ENCODE measurements around the gene RRP9. TPM values are rescaled to one million over a fixed set of nuclear protein-coding genes. Genes with fewer than 3 reads are reported as not detected.

The RRP9 gene
- total and polyA plus RNA-seq, 2 donors from 2014 or later = 17.8 to 18.6 TPM

GRCh38 chr3:51896607-51897305 is 44.9 kb downstream of the RRP9 start:
- TF ChIP-seq, protein P1, sequence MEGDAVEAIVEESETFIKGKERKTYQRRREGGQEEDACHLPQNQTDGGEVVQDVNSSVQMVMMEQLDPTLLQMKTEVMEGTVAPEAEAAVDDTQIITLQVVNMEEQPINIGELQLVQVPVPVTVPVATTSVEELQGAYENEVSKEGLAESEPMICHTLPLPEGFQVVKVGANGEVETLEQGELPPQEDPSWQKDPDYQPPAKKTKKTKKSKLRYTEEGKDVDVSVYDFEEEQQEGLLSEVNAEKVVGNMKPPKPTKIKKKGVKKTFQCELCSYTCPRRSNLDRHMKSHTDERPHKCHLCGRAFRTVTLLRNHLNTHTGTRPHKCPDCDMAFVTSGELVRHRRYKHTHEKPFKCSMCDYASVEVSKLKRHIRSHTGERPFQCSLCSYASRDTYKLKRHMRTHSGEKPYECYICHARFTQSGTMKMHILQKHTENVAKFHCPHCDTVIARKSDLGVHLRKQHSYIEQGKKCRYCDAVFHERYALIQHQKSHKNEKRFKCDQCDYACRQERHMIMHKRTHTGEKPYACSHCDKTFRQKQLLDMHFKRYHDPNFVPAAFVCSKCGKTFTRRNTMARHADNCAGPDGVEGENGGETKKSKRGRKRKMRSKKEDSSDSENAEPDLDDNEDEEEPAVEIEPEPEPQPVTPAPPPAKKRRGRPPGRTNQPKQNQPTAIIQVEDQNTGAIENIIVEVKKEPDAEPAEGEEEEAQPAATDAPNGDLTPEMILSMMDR (IDR thresholded peaks at IDR 0.05; ENCODE audit: borderline replicate concordance, extremely low read depth, insufficient read depth) = no peak
- DNase-seq (no peak), FAIRE-seq (no peak)
- Histone ChIP-seq H3K4me3 (ENCODE audit: low read length in 3 of 3) (no peak overlapping the region), H3K9me3 (ENCODE audit: control insufficient read depth in 2 of 3, insufficient read depth in 1 of 3, low read length in 3 of 3) (no peaks in the 10 kb centered on the region), H3K27ac (ENCODE audit: low read depth in 2 of 2, low read length in 2 of 2) (no peak overlapping the region), H3K36me3 (ENCODE audit: control insufficient read depth in 2 of 3, insufficient read depth in 3 of 3, low read length in 3 of 3) (no peaks in the 10 kb centered on the region), H3K27me3 (ENCODE audit: control insufficient read depth, insufficient read depth, low read length) (no peaks in the 10 kb centered on the region), H3K4me1 (ENCODE audit: control insufficient read depth in 2 of 3, insufficient read depth in 2 of 3, low read depth in 1 of 3, low read length in 3 of 3) (no peaks in the 10 kb centered on the region), H3K9ac (ENCODE audit: low read length in 3 of 3) (no peak overlapping the region)
- intact Hi-C loops (cut with DNase I) = no loop called here

DNA sequence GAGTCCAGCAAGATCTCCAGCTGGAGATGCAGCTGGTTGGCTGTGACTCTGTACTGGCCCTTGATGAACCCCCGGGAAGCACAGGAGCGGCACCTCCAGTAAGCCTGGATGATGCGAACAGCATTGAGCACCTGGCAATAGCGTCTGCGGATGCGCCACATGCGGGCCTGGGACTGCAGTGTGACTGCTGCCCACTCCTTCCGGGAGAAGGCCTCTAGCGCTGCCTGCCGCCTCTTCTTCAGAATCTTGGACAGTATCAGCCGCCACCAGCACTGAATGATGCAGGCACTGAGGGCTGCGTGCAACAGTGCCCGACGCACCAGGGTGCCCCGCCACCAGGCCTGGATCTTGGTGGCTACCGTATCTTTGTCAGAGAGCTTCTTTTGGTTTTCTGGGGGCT is 46.8 kb downstream of the RRP9 start:
- Histone ChIP-seq H3K4me1 (ENCODE audit: control insufficient read depth in 2 of 3, insufficient read depth in 2 of 3, low read depth in 1 of 3, low read length in 3 of 3) (no peaks in the 10 kb centered on the region), H3K27me3 (ENCODE audit: control insufficient read depth, insufficient read depth, low read length) (no peaks in the 10 kb centered on the region), H3K9ac (ENCODE audit: low read length in 3 of 3) (no peak overlapping the region), H3K4me3 (ENCODE audit: low read length in 3 of 3) (no peak overlapping the region), H3K27ac (ENCODE audit: low read depth in 2 of 2, low read length in 2 of 2) (no peak overlapping the region), H3K36me3 (ENCODE audit: control insufficient read depth in 2 of 3, insufficient read depth in 3 of 3, low read length in 3 of 3) (no peaks in the 10 kb centered on the region), H3K9me3 (ENCODE audit: control insufficient read depth in 2 of 3, insufficient read depth in 1 of 3, low read length in 3 of 3) (no peaks in the 10 kb centered on the region)
- TF ChIP-seq, protein P1 (IDR thresholded peaks at IDR 0.05; ENCODE audit: borderline replicate concordance, extremely low read depth, insufficient read depth) = no peak
- intact Hi-C loops (cut with DNase I) = no loop called here
- DNase-seq (peak in 1 of 5 donors; percentile 51), FAIRE-seq (no peak)

- Histone ChIP-seq H3K4me1 (ENCODE audit: control insufficient read depth in 2 of 3, insufficient read depth in 2 of 3, low read depth in 1 of 3, low read length in 3 of 3) (no peaks in the 10 kb centered on the region), H3K36me3 (ENCODE audit: control insufficient read depth in 2 of 3, insufficient read depth in 3 of 3, low read length in 3 of 3) (no peaks in the 10 kb centered on the region), H3K27ac (ENCODE audit: low read depth in 2 of 2, low read length in 2 of 2) (no peak overlapping the region), H3K9ac (ENCODE audit: low read length in 3 of 3) (no peak overlapping the region), H3K9me3 (ENCODE audit: control insufficient read depth in 2 of 3, insufficient read depth in 1 of 3, low read length in 3 of 3) (no peaks in the 10 kb centered on the region), H3K27me3 (ENCODE audit: control insufficient read depth, insufficient read depth, low read length) (no peaks in the 10 kb centered on the region), H3K4me3 (ENCODE audit: low read length in 3 of 3) (no peak overlapping the region)
- no peak for FAIRE-seq
- no peak for DNase-seq
- TF ChIP-seq, protein P1 (IDR thresholded peaks at IDR 0.05; ENCODE audit: borderline replicate concordance, extremely low read depth, insufficient read depth) = no peak
- intact Hi-C loops (cut with DNase I) = no loop called here
Measured at GRCh38 chr3:51894391-51894790, 47.3 kb downstream of the RRP9 start.

Data from kidney (tissue), 14 donors.